Mammary epithelial cell (primary cell): Measurements from ENCODE around the gene NDST3.

ENCODE experiments used
- CTCF ChIP-seq, 2 donors: IDR thresholded peaks in 1 of 2; conservative IDR thresholded peaks in 1 of 2; 2 replicates each; pipeline ENCODE4 v1.5.1; 2011 to 2012; ENCODE audit warnings: inconsistent platforms in 2 of 2, low read length in 2 of 2, mild to moderate bottlenecking in 2 of 2, control low read depth in 1 of 2, low read depth in 1 of 2; ENCODE audit not compliant: insufficient read depth in 1 of 2; ENCODE audit errors: extremely low read depth in 1 of 2
- EZH2 ChIP-seq: IDR thresholded peaks from 2 replicates; pipeline ENCODE4 v1.6.1; 2012; ENCODE audit warnings: low read length, inconsistent platforms, borderline replicate concordance

- TF ChIP-seq CTCF (conservative IDR thresholded peaks at IDR 0.05 in 1 of 2, IDR thresholded peaks at IDR 0.05 in 1 of 2; ENCODE audit: extremely low read depth in 1 of 2, insufficient read depth in 1 of 2, low read depth in 1 of 2, low read length in 2 of 2) (no peak), EZH2 (no peak)
Observed at GRCh38 chr4:118085700-118086099, 51.4 kb downstream of the NDST3 start.
